ENCODE results near the gene SGCA. TPM values are rescaled to one million over a fixed set of nuclear protein-coding genes. Genes with fewer than 3 reads are reported as not detected.

The SGCA gene
- total RNA-seq, 1 experiment from 2014 or later = 19.0 TPM

DNA sequence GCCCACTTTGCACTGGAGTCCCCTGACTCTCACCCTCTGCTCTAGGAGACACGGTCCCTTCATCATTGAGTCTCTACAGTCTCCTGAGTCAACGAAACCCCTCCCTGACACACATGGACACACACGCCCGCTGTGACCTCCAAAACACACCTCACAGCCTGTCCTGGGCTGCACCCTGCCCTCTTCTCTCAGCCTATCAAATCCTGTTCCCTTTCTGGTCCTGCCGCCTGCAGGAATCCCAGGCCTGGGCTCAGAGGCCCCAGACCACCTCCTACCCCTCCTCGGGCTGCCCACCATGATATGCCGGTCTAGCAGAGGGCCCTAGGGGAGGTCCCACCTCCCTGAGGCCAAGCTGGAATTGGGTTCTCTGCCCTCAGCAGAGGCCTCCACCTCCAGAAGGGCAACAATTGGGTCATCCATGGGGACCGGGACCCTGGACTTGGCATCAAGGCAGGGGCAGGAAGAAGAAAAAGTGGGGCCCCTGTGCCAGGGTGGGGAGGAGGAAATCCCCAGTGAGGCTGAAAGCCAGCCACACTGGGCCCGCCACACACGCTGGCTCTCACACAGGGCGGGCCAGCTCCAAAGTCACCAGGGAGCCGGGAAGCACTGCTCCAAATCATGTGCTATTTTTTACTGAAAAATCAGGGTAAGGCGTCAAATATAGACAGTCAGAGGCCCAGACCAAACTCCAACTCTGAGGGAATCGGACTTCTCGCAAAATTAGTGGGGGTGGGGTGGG lies 18.7 kb upstream of the SGCA start:
- in situ Hi-C loops (cut with HindIII; ENCODE audit: low sequenced_read_pairs) = no loop called here
- no peak for DNase-seq (ENCODE audit: low spot score)

GRCh38 chr17:50147841-50148225 lies 18.0 kb upstream of the SGCA start:
- in situ Hi-C loops (cut with HindIII; ENCODE audit: low sequenced_read_pairs) = no loop called here
- DNase-seq (ENCODE audit: low spot score) = no peak

GRCh38 chr17:50148226-50149090 lies 17.3 kb upstream of the SGCA start:
- in situ Hi-C loops (cut with HindIII; ENCODE audit: low sequenced_read_pairs) = no loop called here
- no peak for DNase-seq (ENCODE audit: low spot score)

GRCh38 chr17:50149091-50149416 lies 16.8 kb upstream of the SGCA start:
- in situ Hi-C loops (cut with HindIII; ENCODE audit: low sequenced_read_pairs) = no loop called here
- DNase-seq (ENCODE audit: low spot score) = no peak

DNA sequence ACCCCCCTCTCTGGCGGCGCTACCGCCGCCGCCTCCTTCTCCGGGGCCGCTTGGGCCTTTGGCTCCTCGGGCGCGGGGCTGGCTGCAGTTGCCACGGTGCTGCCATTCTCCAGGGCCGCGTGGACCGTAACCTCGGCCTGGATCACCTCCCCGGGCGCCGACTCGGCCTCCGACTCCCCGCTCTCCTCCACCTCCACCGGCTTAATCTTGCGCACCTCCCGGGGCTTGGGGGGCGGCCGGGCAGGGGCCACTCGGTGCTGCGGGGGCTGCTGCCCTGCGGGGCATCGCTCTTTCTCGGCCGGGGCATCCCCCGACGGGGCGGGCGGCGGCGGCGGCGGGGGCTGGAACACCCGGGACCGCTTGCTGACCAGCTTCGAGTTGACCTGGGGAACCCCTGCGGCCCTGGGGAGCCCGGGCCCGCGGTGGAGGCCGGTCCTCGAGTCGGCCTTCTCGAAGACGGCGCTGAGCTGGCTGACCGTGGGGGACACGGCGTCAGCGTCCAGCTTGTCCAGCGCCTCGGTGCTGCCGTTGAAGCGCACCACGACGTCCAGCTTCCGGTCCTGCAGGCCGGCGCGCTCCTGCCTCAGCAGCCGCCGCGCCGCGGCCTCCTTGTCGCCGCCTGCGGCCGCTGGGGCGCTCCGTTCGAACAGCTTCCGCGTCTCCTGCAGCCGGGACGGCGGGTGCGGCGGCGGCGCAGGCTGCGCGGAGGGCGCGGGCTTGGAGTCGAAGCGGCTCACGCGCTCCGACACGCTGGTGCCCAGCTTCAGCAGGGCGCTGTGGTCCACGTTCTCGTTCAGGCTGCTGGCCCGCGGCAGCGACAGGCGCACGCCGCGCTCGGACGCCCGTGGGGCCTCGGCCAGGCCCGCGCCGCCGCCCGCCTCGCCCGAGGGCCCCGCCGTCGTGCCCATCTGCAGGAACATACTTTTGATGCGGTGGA lies 16.1 kb upstream of the SGCA start:
- peak; percentile 62 for DNase-seq (ENCODE audit: low spot score)

GRCh38 chr17:50150354-50151040 lies 15.3 kb upstream of the SGCA start, which contains the start of gene PPP1R9B:
TSS of gene PPP1R9B (minus strand) at chr17:50150677. CDS start at chr17:50150513, 164 bp downstream.
- in situ Hi-C loops (cut with HindIII; ENCODE audit: low sequenced_read_pairs) = no loop called here
- no peak for DNase-seq (ENCODE audit: low spot score)

More for the DNA sequence above, 16.1 kb upstream of the SGCA start:
- in situ Hi-C loops (cut with HindIII; ENCODE audit: low sequenced_read_pairs) = no loop called here

DNA sequence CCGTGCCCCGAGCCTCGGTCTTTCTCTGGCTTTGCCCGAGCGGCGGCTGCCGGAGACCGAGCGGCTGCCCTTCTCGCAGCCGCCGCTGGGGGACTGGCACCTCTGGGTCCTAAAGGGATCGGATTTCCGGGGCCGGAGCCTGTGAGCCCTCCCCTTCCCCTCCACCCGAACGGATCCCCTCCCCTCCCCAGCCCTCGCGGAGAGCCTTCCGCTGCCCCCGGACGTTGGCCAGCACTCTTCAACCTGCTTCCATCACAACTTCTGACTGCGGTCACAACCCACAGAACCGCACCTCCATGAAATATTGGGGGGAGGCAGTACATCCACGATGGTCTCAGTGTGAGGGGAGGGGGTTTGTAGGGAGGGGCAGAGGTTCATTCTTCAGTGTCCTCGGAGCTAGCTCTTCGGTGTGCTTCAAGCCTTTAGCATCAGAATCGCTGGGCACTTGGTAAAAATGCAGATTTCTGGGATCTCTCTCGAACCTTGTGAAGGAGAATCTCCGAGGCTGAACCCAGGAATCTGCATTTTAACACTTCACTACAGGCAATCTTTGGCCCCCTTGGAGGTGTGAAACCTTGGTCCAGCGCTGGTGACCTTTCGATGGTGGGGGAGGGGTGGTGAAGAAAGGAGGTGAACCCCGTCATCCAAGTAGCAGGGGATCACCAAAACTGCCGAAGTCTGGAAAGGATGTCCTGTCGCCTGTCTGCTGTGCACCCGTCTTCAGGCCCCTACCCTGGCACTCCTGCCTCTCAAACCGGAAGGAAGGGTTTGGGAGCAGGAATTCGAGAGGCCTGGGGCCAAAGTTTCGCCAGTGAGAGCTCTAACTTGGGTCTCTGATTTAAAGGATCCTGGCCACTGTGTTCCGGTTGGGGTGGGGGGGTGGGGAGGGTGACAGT lies 14.5 kb upstream of the SGCA start:
- peak; percentile 91 for DNase-seq (ENCODE audit: low spot score)
- in situ Hi-C loops (cut with HindIII; ENCODE audit: low sequenced_read_pairs) = no loop called here

DNA sequence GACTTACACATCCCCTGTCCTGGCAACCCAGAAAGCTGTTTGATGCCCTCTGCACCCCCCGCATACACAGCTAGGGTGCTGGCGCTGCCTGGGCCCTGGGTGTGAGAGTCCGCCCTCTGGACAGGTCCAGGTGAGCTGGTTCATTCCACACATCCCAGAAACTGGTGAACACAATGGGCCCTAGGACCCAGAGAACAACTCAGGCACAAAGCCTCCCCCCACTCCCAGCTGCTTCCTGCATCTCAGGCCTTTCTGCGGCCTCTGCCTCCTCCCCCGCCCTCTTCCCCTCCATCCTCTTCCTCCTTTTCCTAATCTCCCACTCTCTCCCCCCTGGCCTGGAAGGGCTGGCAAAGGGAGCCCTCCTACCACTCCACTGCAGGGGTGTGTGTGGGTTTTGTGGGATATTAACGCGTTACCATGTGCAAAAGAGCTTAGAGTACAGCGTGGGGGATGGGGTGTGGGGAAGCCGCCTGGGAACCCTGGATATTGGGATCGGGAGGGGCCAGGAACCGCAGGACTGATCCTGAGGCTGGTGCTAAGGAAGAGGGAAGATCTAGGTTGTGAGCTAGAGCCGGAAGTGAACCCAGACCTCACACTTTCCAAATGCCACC lies 13.8 kb upstream of the SGCA start:
- in situ Hi-C loops (cut with HindIII; ENCODE audit: low sequenced_read_pairs) = no loop called here
- peak; percentile 98 for DNase-seq (ENCODE audit: low spot score)

GRCh38 chr17:50152736-50153135 lies 13.1 kb upstream of the SGCA start:
- in situ Hi-C loops (cut with HindIII; ENCODE audit: low sequenced_read_pairs) = no loop called here
- DNase-seq (ENCODE audit: low spot score) = no peak

GRCh38 chr17:50153650-50154575 lies 11.9 kb upstream of the SGCA start:
- in situ Hi-C loops (cut with HindIII; ENCODE audit: low sequenced_read_pairs) = no loop called here
- DNase-seq (ENCODE audit: low spot score) = no peak

DNA sequence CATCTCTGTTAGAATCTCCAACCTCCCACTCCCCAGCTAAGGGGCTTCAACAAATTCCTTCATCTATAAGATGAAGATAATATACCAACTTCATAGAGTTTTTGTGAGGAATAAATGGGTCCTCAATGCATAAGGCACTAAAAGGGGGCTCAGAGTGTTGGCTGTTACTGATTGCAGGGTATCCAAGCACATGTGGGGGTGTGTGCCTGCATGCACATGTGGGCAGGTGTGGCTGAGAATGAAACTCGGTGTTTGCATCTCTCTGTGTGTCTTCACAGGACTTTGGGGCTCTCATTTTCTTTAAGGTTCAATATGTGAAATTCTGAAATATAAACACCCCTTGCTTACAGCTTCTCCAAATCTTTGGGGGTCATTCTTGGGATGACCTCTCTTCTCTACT lies 11.2 kb upstream of the SGCA start:
- in situ Hi-C loops (cut with HindIII; ENCODE audit: low sequenced_read_pairs) = no loop called here
- no peak for DNase-seq (ENCODE audit: low spot score)

DNA sequence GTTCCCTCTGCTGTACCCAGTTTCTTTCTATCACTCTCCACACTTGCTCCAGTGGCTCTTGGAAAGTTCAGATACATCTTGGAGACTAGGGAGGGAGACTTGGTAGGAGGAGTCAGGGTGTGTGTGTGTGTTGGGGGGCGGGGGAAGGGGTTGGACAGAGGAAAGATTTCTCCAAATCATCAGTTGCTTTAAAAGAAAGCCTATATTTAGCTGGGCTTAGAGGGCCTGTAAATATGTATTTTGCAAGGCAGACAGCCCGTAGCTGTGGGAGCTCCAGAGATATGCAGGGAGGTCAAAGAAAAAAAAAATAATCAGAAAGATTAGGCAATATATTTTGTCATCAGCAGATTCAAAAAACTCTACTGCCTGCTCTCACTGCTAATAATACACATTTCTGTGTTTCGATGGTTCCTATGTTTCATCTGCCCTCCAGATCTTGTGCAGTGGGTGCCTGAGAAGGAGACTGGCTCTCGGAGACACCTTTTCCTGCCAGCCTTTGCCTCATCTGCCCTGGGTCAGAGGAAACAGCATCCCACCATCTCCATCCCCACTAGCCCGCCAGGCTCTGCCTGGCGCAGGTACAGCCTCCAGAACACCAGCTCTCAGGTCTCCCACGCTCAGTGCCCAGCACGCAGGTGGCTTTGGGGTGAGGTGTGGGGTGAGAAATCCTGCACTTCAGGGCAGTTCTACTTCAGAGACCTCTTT lies 10.5 kb upstream of the SGCA start:
- in situ Hi-C loops (cut with HindIII; ENCODE audit: low sequenced_read_pairs) = no loop called here
- no peak for DNase-seq (ENCODE audit: low spot score)

GRCh38 chr17:50157891-50158290 lies 7.9 kb upstream of the SGCA start:
- DNase-seq (ENCODE audit: low spot score) = no peak
- in situ Hi-C loops (cut with HindIII; ENCODE audit: low sequenced_read_pairs) = no loop called here

- in situ Hi-C loops (cut with HindIII; ENCODE audit: low sequenced_read_pairs) = no loop called here
- peak; percentile 90 for DNase-seq (ENCODE audit: low spot score)
Observed at GRCh38 chr17:50161023-50161910, 4.5 kb upstream of the SGCA start.

- no peak for DNase-seq (ENCODE audit: low spot score)
- in situ Hi-C loops (cut with HindIII; ENCODE audit: low sequenced_read_pairs) = no loop called here
Observed at GRCh38 chr17:50161911-50162288, 3.9 kb upstream of the SGCA start.
